Muscle of leg (tissue), 11 donors: ENCODE results near the gene FNDC10. TPM values are rescaled to one million over a fixed set of nuclear protein-coding genes. Genes with fewer than 3 reads are reported as not detected.

Experiments used
- DNase-seq: peaks from one replicate; pipeline ENCODE4 v3.0.0; 2013
- H3K27ac ChIP-seq: one replicate; pipeline ENCODE4 v1.5.1; 2013; ENCODE audit warnings: mild to moderate bottlenecking, low read length, control low read depth
- H3K27me3 ChIP-seq: one replicate; pipeline ENCODE4 v1.6.1; 2013; ENCODE audit warnings: low read length; ENCODE audit not compliant: control insufficient read depth, insufficient read depth
- H3K36me3 ChIP-seq: one replicate; pipeline ENCODE4 v1.6.1; 2013; ENCODE audit warnings: low read length; ENCODE audit not compliant: control insufficient read depth, insufficient read depth
- H3K4me1 ChIP-seq: one replicate; pipeline ENCODE4 v1.6.1; 2013; ENCODE audit warnings: low read length; ENCODE audit not compliant: control insufficient read depth, insufficient read depth
- H3K4me3 ChIP-seq: one replicate; pipeline ENCODE4 v1.5.1; 2013; ENCODE audit warnings: low read length, control low read depth
- H3K9me3 ChIP-seq: replicated peaks from 2 replicates; pipeline ENCODE4 v1.6.1; 2013; ENCODE audit warnings: low read depth, low read length; ENCODE audit not compliant: control insufficient read depth
- WGBS: methylation state at CpG from one replicate; pipeline ENCODE4 v1.1.5; 2013; ENCODE audit warnings: missing lambda C conversion rate; ENCODE audit not compliant: insufficient coverage; 5-methylcytosine and 5-hydroxymethylcytosine counted together
- polyA plus RNA-seq, 8 donors: library from polyadenylated mRNA; unstranded; fragments of 120-200 nt; gene quantifications; one replicate each; pipeline versions ENCODE4 v1.2.1 to v1.2.3, GENCODE V29; 2013; ENCODE audit warnings: inconsistent platforms in 1 of 8, low replicate concordance in 1 of 8; ENCODE audit not compliant: insufficient read length in 8 of 8, insufficient read depth in 1 of 8
- total RNA-seq: library from RNA; stranded (reverse); fragments of 120-200 nt; gene quantifications from one replicate; pipeline ENCODE4 v1.2.4, GENCODE V29; 2013

The FNDC10 gene
- total and polyA plus RNA-seq, 9 donors: 0.62 to 3.3 (median 2.6) TPM

DNA sequence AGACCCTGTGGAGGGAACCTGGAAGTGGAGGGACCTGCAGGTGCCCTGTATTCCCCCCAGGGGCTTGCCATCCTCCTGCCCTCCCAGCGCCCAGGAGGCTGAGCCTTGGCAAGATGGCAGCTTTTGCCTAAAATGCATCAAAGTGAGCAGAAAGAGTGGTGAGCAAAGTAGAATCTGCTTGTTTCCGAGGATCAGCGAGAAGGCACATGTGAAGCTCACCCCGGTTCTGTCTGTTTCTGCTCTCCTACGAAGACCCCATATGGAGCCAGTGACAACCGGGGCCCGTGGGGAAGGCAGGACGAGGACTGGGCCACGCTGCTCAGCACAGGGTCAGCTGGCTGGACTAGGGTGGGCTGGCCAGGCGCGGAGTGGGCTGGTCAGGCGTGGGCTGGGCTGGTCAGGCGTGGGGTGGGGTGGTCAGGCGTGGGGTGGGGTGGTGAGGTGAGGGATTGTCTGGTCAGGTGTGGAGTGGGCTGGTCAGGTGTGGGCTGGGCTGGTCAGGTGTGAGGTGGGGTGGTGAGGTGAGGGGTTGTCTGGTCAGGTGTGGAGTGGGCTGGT lies 5.2 kb upstream of the FNDC10 start:
- H3K4me3 ChIP-seq: no peak overlapping the region
- H3K36me3 ChIP-seq: no peaks in the 10 kb centered on the region
- peaks cover 8% of the 10 kb centered on the region for H3K4me1 ChIP-seq
- DNase-seq: no peak
- no peaks in the 10 kb centered on the region for H3K9me3 ChIP-seq
- H3K27me3 ChIP-seq: peaks cover 38% of the 10 kb centered on the region
- H3K27ac ChIP-seq: no peak overlapping the region
- 73% methylated on average over 13 of the region's 14 CpGs for WGBS

DNA sequence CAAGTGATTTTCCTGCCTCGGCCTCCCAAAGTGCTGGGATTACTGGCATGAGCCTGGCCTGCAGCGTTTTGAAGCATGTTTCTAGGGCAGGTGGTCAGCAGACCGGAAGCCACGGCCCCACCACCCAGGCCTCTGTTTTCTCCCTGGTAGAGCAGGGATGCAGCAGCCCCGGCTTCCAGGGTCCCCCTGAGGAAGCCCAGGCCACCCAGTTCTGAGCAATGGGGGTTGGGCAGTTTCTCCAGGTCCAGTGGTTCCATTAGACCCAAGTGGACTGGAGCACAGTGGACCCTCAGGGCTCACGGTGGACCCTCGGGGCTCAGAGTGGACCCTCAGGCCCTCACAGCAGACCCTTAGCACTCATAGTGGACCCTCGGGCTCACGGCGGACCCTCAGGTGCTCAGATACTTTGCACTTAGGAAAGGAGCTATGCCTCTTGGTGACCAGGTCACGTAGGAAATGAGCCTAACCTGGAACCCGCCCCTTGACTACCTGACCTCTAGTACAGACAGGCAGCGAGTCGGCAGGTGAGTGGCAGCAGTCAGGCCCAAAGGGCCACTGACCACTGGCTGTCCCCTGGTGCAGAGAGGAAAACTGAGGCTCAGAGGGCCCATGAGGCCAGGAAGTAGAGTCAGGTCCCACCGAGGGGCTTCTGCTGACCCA lies 4.6 kb upstream of the FNDC10 start:
- H3K27me3 ChIP-seq: peaks cover 38% of the 10 kb centered on the region
- no peaks in the 10 kb centered on the region for H3K36me3 ChIP-seq
- 72% methylated on average over 9 of the region's 15 CpGs for WGBS

DNA sequence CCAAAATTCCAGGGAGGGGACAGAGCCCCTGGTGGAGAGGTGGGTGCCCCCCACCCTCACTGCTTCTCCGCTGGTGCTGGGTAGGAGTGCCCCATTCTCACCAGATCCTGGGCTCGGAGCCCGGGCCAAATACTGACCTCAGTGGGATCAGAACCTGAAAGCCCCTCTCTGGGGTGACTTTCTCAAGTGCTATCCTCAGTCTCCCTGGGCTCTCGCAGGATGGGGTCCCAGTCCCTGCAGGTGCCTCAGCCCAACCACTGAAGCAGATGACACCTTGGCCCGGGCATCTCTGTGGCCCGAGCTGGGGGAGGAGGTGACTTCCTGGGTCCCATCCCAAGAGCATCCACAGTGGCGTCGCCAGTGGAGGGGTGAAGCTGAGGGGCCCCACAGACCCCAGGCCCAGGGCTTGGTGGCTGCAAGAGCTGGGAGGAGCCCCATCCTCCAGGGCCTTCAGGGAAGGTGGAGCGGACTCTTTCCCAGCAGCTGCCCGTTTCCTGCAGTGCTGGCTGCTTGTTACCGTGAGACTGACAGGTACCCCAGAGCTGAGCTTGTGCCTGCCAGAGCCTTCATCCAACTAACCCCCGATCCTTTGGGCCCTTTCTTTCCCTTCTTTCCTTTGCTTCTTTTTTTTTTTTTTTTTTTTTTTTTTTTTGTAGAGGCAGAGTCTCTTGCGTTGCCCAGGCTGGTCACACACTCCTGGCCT lies 3.9 kb upstream of the FNDC10 start:
- Histone ChIP-seq H3K27ac (no peak overlapping the region), H3K27me3 (peaks cover 43% of the 10 kb centered on the region), H3K9me3 (no peaks in the 10 kb centered on the region), H3K4me3 (no peak overlapping the region), H3K4me1 (peaks cover 8% of the 10 kb centered on the region), H3K36me3 (no peaks in the 10 kb centered on the region)
- no peak for DNase-seq
- 71% methylated on average over 11 of the region's 13 CpGs for WGBS

More for the DNA sequence above, 4.6 kb upstream of the FNDC10 start:
- H3K9me3 ChIP-seq: no peaks in the 10 kb centered on the region
- no peak for DNase-seq
- peaks cover 8% of the 10 kb centered on the region for H3K4me1 ChIP-seq
- no peak overlapping the region for H3K4me3 ChIP-seq
- H3K27ac ChIP-seq: no peak overlapping the region

DNA sequence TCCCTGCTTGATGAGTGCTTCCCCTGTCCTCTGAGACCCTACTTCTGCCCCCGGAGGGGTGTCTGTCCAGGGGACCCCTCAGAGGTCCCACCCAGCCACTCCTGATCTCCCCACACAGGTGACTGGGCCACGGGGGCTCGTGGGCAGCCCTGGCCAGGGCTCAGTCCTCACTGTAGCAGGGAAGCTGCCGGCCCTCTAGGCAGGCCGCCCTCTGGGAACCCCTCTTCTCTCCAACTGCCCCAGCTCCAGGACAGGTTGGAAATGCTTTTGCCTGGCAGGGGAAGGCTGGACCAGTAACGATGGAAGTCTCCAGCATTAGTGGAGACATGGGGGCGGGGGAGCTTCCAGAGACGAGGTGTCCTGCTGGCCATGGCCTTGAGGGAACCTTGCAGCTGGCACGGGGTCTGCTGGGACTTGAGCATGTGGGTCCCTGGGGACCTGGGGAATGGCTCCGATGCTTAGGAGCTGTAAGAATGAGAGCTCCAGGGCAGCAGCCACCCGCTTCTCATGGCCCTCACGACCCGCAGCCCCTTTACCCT lies 3.1 kb upstream of the FNDC10 start:
- no peaks in the 10 kb centered on the region for H3K9me3 ChIP-seq
- peaks cover 51% of the 10 kb centered on the region for H3K27me3 ChIP-seq
- 61% methylated on average over 8 of the region's 13 CpGs for WGBS
- no peak overlapping the region for H3K27ac ChIP-seq
- H3K4me3 ChIP-seq: no peak overlapping the region
- no peaks in the 10 kb centered on the region for H3K36me3 ChIP-seq
- H3K4me1 ChIP-seq: peaks cover 8% of the 10 kb centered on the region
- no peak for DNase-seq

DNA sequence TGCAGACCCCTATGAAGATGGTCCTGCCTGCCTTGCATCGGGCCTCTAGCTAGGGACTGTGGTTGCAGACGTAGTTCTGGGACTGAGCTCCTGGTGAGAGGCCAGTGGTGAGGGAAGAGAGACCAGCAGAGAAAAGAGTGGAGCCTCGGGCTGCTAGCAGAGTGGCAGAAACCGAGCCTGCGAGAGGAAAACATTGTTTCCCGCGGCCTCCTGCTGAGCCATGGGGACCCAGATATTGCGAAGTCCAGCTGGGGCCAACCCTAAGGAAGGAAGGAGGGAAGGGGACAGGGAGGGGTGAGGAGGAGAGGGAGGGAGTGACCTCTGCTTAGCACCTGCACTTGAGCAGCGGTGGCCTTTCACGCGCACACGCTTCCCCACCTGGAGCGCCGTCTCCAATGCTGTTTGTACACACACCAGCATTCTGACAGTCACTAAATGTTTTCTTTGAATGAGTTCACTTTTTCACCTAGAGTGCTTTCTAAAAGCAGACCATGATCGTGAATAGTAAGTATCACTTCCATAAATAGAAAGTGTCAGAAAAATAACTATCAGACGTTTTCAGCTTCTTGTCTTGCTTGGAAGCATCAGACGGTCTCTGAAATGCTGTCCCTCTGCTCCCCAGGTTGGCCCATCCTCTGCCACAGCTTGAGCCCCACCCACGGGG lies 2.5 kb upstream of the FNDC10 start:
- DNase-seq: no peak
- Histone ChIP-seq H3K4me3 (no peak overlapping the region), H3K36me3 (no peaks in the 10 kb centered on the region), H3K27me3 (peaks cover 57% of the 10 kb centered on the region), H3K9me3 (no peaks in the 10 kb centered on the region), H3K27ac (no peak overlapping the region), H3K4me1 (peaks cover 11% of the 10 kb centered on the region)
- WGBS: 40% methylated on average over 11 of the region's 18 CpGs

DNA sequence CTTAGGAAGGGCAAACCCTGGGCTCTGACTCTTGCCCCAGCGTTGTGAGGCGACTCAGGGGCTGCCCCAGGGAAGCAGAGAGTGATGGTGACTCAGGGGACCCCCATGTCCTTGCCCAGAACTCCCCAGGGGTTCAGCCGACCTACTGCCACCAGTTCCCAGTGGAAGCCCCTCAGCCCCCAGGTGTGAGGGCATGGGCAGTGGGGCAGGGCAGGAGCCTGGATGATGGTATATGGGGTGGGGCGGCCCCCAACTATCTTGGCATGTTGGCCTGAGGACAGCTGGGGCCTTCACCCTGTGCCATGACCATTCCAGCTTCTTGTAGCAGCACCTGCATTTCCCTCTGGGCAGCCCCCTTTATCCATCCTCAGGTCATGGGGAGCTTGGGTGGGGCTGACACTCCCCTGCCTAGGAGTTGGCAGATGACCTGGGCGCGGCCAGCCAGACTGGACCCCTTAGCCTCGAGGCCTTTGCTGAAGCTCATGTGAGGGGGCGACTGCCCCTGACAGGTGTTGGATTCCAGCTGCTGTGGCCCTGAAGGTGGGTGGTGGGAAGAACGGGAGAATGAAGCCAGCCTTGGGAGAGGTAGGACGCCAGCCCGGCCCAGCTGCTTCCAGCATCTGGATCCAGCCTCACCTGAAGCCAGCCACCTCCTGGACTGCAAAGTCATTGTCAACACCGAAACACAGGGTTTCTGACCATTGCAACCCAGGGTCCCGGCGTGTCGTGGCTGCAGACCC lies 1.8 kb upstream of the FNDC10 start:
- H3K9me3 ChIP-seq: no peaks in the 10 kb centered on the region
- WGBS: 77% methylated on average over 13 of the region's 15 CpGs
- no peak overlapping the region for H3K27ac ChIP-seq
- H3K36me3 ChIP-seq: no peaks in the 10 kb centered on the region
- H3K27me3 ChIP-seq: peaks cover 63% of the 10 kb centered on the region
- peaks cover 16% of the 10 kb centered on the region for H3K4me1 ChIP-seq
- no peak for DNase-seq
- no peak overlapping the region for H3K4me3 ChIP-seq

DNA sequence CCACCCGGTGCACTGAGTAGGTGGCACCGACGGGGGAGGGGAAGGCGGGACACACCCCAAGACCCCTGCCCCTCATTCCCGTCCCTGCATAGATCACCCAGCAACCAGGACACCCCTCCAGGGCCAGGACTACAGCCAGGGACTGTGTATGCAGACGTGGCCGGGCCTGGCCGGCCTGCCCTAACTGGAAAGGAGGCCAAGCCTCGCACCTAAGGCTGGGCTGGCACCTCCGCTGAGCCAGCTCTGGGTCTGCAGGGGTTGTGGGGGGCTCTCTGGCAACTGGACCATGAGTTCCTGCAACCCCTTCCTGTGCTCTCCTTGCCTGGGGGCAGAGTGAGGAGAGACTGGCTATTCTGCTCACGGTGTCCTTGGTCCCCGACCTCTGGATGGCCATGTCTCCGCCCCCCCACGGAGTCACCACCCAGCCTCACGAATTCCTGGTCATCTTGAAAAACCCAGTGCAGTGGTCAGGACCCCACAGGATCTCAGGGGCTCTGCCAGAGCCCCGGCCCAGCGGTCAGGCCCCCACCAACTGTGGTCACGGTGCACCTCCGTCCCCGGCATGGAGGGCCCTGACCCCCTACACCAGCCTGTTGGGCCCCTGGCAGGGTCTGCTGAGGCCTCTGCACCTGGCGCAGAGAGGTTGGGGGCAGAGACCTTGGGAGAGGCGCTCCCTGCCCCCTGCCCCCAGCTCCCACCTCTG lies 1.1 kb upstream of the FNDC10 start:
- DNase-seq: no peak
- WGBS: 67% methylated on average over 22 of the region's 22 CpGs
- Histone ChIP-seq H3K4me3 (no peak overlapping the region), H3K4me1 (peaks cover 16% of the 10 kb centered on the region), H3K27ac (no peak overlapping the region), H3K9me3 (no peaks in the 10 kb centered on the region), H3K36me3 (no peaks in the 10 kb centered on the region), H3K27me3 (peaks cover 70% of the 10 kb centered on the region)

DNA sequence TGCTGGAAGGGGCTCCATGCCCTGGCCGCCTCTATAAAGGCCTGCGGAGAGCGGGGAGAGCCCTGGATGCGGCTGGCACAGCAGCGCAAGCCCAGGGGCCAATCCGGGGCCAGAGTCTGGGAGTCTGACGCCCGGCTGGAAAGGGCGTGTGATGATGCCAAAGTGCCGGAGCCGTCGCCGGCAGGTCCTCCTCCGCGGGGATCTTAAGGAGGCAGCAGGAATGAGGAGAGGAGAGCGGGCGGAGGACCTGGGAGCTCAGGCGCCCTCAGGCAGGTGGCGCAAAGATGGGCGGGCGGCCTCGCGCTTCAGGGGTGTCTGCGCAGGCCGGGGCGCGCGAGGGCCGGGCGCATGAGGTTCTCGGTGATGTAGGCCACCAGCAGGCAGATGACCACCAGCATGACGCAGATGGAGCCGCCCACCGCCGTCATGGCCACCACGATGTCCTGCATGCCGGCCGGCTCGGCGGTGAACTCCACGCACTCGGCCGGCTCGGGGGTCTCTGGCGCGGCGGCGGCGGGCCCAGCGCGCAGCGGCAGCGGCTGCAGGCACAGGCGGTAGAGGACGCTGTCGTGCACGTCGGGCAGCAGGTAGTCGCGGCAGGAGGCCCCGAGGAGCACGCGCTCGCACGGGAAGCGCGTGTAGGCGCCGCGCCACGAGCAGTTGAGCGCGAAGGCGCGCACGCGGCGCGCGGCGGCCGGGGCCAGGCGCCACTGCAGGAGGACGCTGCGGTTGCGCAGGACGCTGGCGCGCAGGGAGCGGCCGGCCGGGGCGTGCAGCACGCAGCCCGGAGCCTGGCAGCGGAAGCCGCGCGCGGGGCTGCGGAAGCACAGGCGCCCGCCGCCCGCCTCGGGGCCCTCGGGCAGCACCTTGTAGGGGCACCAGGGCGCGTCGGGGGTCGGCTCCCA lies 653 bp downstream of the FNDC10 start:
- Histone ChIP-seq H3K27me3 (peaks cover 67% of the 10 kb centered on the region), H3K4me1 (peaks cover 16% of the 10 kb centered on the region), H3K36me3 (no peaks in the 10 kb centered on the region), H3K9me3 (no peaks in the 10 kb centered on the region), H3K4me3 (no peak overlapping the region), H3K27ac (no peak overlapping the region)
- DNase-seq: no peak
- WGBS: 5% methylated on average over 108 of the region's 111 CpGs

DNA sequence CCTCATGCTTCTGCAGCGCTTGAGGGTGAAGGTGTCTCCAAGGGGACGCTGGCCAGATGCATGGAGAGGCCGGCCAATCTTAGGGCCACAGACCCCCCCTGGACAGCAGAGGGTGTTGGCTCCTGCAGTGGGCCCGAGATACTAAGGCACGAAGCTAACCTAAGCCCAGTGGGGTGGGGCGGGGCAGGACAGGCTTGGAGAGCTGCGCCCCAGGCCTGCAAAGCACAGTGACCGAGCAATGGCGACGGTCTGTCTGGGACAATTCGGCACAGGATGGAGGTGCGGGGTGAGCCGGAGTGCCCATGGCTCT lies 1.3 kb downstream of the FNDC10 start:
- Histone ChIP-seq H3K27me3 (peaks cover 72% of the 10 kb centered on the region), H3K27ac (no peak overlapping the region), H3K4me1 (peaks cover 16% of the 10 kb centered on the region), H3K9me3 (no peaks in the 10 kb centered on the region), H3K36me3 (no peaks in the 10 kb centered on the region), H3K4me3 (no peak overlapping the region)
- 75% methylated on average over 12 of the region's 13 CpGs for WGBS
- no peak for DNase-seq
